ENCODE measurements around the gene LRSAM1. TPM values are rescaled to one million over a fixed set of nuclear protein-coding genes. Genes with fewer than 3 reads are reported as not detected.

LRSAM1 gene
- polyA plus RNA-seq, 1 experiment = 5.2 TPM

GRCh38 chr9:127497656-127498290, 46.5 kb downstream of the LRSAM1 start:
- no peak for TF ChIP-seq CTCF (IDR thresholded peaks at IDR 0.05; ENCODE audit: insufficient read depth, low read depth, low read length)
- H3K4me3 ChIP-seq (ENCODE audit: low read depth, low read length) = no peak overlapping the region
- ChIA-PET POLR2A (no interaction called here), CTCF (interaction anchor here (0.7 to 1.0 kb wide), 2 partner anchors 28 to 237 kb away, joined by 3 to 4 read pairs; partner anchors contain the start of gene TOR2A)
- DNase-seq (ENCODE audit: low read depth) = no peak
- H3K27me3 ChIP-seq (ENCODE audit: control insufficient read depth, insufficient read depth, low read length) = no peaks in the 10 kb centered on the region
- peaks cover 27% of the 10 kb centered on the region for H3K36me3 ChIP-seq (ENCODE audit: control insufficient read depth, insufficient read depth, low read length)

- ChIA-PET CTCF (interaction anchor here (0.7 to 1.2 kb wide), 3 partner anchors 27 to 237 kb away, joined by 3 to 4 read pairs (median 3); partner anchors contain the start of gene TOR2A), POLR2A (no interaction called here)
- Histone ChIP-seq H3K36me3 (ENCODE audit: control insufficient read depth, insufficient read depth, low read length) (peaks cover 32% of the 10 kb centered on the region), H3K27me3 (ENCODE audit: control insufficient read depth, insufficient read depth, low read length) (no peaks in the 10 kb centered on the region), H3K4me3 (ENCODE audit: low read depth, low read length) (no peak overlapping the region)
- no peak for TF ChIP-seq CTCF (IDR thresholded peaks at IDR 0.05; ENCODE audit: insufficient read depth, low read depth, low read length)
- DNase-seq (ENCODE audit: low read depth) = no peak
Measured at GRCh38 chr9:127498298-127498697, 47.0 kb downstream of the LRSAM1 start.

GRCh38 chr9:127500399-127500798, 49.1 kb downstream of the LRSAM1 start:
- peaks cover 44% of the 10 kb centered on the region for H3K36me3 ChIP-seq (ENCODE audit: control insufficient read depth, insufficient read depth, low read length)
- ChIA-PET CTCF (interaction anchor here (1.0 kb wide), 1 partner anchor 57 kb away, joined by 3 read pairs; no protein-coding TSS in a partner anchor), POLR2A (no interaction called here)

GRCh38 chr9:127500862-127501261, 49.6 kb downstream of the LRSAM1 start:
- CTCF ChIA-PET = interaction anchor here (0.5 to 1.1 kb wide), 3 partner anchors 11 to 56 kb away, joined by 3 read pairs; no protein-coding TSS in a partner anchor
- POLR2A ChIA-PET = no interaction called here
- Histone ChIP-seq H3K27me3 (ENCODE audit: control insufficient read depth, insufficient read depth, low read length) (no peaks in the 10 kb centered on the region), H3K36me3 (ENCODE audit: control insufficient read depth, insufficient read depth, low read length) (peaks cover 46% of the 10 kb centered on the region), H3K4me3 (ENCODE audit: low read depth, low read length) (no peak overlapping the region)
- TF ChIP-seq CTCF (IDR thresholded peaks at IDR 0.05; ENCODE audit: insufficient read depth, low read depth, low read length) = no peak
- no peak for DNase-seq (ENCODE audit: low read depth)

More at GRCh38 chr9:127500399-127500798, 49.1 kb downstream of the LRSAM1 start:
- TF ChIP-seq CTCF (IDR thresholded peaks at IDR 0.05; ENCODE audit: insufficient read depth, low read depth, low read length) = no peak
- no peak for DNase-seq (ENCODE audit: low read depth)
- no peaks in the 10 kb centered on the region for H3K27me3 ChIP-seq (ENCODE audit: control insufficient read depth, insufficient read depth, low read length)
- H3K4me3 ChIP-seq (ENCODE audit: low read depth, low read length) = no peak overlapping the region

GRCh38 chr9:127501821-127502343, 50.6 kb downstream of the LRSAM1 start:
- H3K36me3 ChIP-seq (ENCODE audit: control insufficient read depth, insufficient read depth, low read length) = peaks cover 50% of the 10 kb centered on the region
- POLR2A ChIA-PET = no interaction called here
- TF ChIP-seq CTCF (IDR thresholded peaks at IDR 0.05; ENCODE audit: insufficient read depth, low read depth, low read length) = no peak

More at GRCh38 chr9:127501821-127502343, 50.6 kb downstream of the LRSAM1 start:
- no peak overlapping the region for H3K4me3 ChIP-seq (ENCODE audit: low read depth, low read length)
- no peaks in the 10 kb centered on the region for H3K27me3 ChIP-seq (ENCODE audit: control insufficient read depth, insufficient read depth, low read length)
- no peak for DNase-seq (ENCODE audit: low read depth)
- CTCF ChIA-PET = interaction anchor here (0.7 to 2.4 kb wide), 3 partner anchors 8 to 83 kb away, joined by 3 to 9 read pairs (median 3); no protein-coding TSS in a partner anchor
